Loucy (cell line): Measurements from ENCODE around the gene FNDC3A.

ENCODE experiments used
- H2AFZ ChIP-seq: fragments of 200-600 bp; sonication (generic); 2 replicates; pipeline ENCODE4 v1.6.0; 2016; ENCODE audit warnings: antibody characterized with exemption, mild to moderate bottlenecking, low read length, moderate library complexity
- H3F3A ChIP-seq: fragments of 200-600 bp; 2 replicates; pipeline ENCODE4 v1.6.0; 2016; ENCODE audit warnings: antibody characterized with exemption, low read depth, mild to moderate bottlenecking
- H3K27me3 ChIP-seq: fragments of 200-600 bp; sonication (generic); 2 replicates; pipeline ENCODE4 v1.6.1; 2014; ENCODE audit warnings: low read length, mild to moderate bottlenecking; ENCODE audit not compliant: insufficient read depth, poor library complexity, severe bottlenecking
- H3K36me3 ChIP-seq: fragments of 200-600 bp; sonication (generic); 2 replicates; pipeline ENCODE4 v1.6.1; 2016; ENCODE audit warnings: low read length; ENCODE audit not compliant: insufficient read depth
- H3K4me1 ChIP-seq: fragments of 200-600 bp; sonication (generic); 2 replicates; pipeline ENCODE4 v1.5.1; 2014; ENCODE audit warnings: low read length, mild to moderate bottlenecking; ENCODE audit not compliant: insufficient read depth, poor library complexity, severe bottlenecking
- H3K4me2 ChIP-seq: fragments of 200-600 bp; sonication (generic); 2 replicates; pipeline ENCODE4 v1.6.0; 2014; ENCODE audit warnings: antibody characterized with exemption, low read length, low read depth, mild to moderate bottlenecking; ENCODE audit not compliant: poor library complexity, severe bottlenecking
- H3K4me3 ChIP-seq: fragments of 200-600 bp; sonication (generic); 2 replicates; pipeline ENCODE4 v1.5.1; 2014; ENCODE audit warnings: low read length, mild to moderate bottlenecking, mixed read lengths; ENCODE audit not compliant: poor library complexity, severe bottlenecking
- H3K79me2 ChIP-seq: fragments of 200-600 bp; sonication (generic); 2 replicates; pipeline ENCODE4 v1.6.1; 2014; ENCODE audit warnings: low read length; ENCODE audit not compliant: insufficient read depth
- H3K9ac ChIP-seq: fragments of 200-600 bp; sonication (generic); 2 replicates; pipeline ENCODE4 v1.6.0; 2014; ENCODE audit warnings: mild to moderate bottlenecking, low read depth, low read length, moderate library complexity; ENCODE audit not compliant: poor library complexity, severe bottlenecking
- H3K9me2 ChIP-seq: fragments of 200-600 bp; sonication (generic); replicated peaks from 2 replicates; pipeline ENCODE4 v1.6.1; 2016; ENCODE audit warnings: low read depth, low read length, mixed read lengths
- H3K9me3 ChIP-seq: fragments of 200-600 bp; sonication (generic); 2 replicates; pipeline ENCODE4 v1.6.1; 2014; ENCODE audit warnings: mild to moderate bottlenecking, antibody characterized with exemption, low read length, low read depth; ENCODE audit not compliant: insufficient read depth
- H4K20me1 ChIP-seq: fragments of 200-600 bp; sonication (generic); 2 replicates; pipeline ENCODE4 v1.6.0; 2014; ENCODE audit warnings: antibody characterized with exemption, low read length, mild to moderate bottlenecking; ENCODE audit not compliant: insufficient read depth, poor library complexity, severe bottlenecking
- EZH2phosphoT487 ChIP-seq: fragments of 200-600 bp; IDR thresholded peaks from 2 replicates; pipeline ENCODE4 v1.6.1; 2018; ENCODE audit warnings: antibody characterized with exemption, mild to moderate bottlenecking, moderate library complexity, borderline replicate concordance
- TF ChIP-seq, protein P1 (sequence below): fragments of 200-600 bp; sonication (generic); conservative IDR thresholded peaks from 2 replicates; pipeline ENCODE4 v1.5.1; 2014; ENCODE audit warnings: mild to moderate bottlenecking, antibody characterized with exemption, low read length

The FNDC3A gene

DNA sequence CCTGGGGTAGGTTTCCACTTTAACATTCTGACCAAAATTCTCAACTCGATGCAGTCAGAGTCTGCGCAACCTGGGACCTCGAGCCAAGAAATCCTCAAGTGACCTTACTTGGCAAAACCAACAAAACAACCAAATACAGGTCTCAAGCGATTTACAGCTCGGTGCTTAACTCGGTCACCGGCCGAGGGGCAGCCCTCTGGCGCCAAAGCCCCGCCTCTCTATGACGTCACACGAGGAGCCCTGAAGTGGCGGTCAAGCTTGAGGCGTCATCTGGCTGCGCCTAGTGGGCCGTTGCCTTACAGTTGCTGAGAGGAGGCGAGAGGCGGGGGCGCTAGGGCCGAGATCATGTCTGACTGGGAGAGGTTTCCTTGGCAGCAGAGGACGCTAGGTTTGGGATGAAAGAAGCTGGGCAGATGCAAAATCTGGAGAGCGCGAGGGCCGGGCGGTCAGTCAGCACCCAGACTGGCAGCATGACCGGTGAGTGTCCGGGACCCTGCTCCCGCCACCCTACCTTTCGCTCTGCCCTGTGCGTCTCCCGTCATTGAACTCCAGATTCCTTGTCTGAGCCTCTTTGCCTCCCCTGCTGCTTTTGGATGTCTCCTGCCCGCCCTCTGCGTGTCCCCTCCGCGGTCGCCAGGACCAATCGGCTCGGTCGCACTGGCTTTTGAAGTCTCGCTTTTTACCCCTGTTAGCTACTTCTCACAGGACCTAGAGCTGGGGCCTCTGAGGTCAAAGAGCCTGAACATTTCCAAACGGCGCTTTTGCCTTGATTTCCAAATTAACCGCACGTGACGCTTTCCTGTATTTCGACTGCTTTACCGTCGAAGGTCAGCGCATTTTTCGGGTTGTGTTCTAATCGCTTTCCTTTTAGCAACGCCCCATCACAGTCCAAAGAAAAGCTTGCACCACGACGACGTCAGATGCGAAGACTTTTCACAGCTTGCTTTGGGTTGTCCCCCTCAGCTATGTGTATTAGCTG is 272.2 kb downstream of the FNDC3A start, which contains the start of gene CDADC1:
Gene CDADC1 (plus strand): TSS at position 283 of the 979 bp plus-strand sequence. CDS start 113 bp downstream, at position 396.
- Histone ChIP-seq H3K9me2 (no peaks in the 10 kb centered on the region), H3K4me2 (peak within 1 kb of the TSS; percentile 95), H3F3A (no peaks in the 10 kb centered on the region), H3K9ac (peak within 1 kb of the TSS; percentile 83), H3K36me3 (no peaks in the 10 kb centered on the region), H3K4me1 (peaks cover 56% of the 10 kb centered on the region), H4K20me1 (no peaks in the 10 kb centered on the region), H2AFZ (peak within 1 kb of the TSS; percentile 97), H3K9me3 (no peaks in the 10 kb centered on the region), H3K4me3 (peak within 1 kb of the TSS; percentile 97), H3K27me3 (no peaks in the 10 kb centered on the region), H3K79me2 (peaks cover 49% of the 10 kb centered on the region)
- no peak for TF ChIP-seq EZH2phosphoT487
- TF ChIP-seq, protein P1, sequence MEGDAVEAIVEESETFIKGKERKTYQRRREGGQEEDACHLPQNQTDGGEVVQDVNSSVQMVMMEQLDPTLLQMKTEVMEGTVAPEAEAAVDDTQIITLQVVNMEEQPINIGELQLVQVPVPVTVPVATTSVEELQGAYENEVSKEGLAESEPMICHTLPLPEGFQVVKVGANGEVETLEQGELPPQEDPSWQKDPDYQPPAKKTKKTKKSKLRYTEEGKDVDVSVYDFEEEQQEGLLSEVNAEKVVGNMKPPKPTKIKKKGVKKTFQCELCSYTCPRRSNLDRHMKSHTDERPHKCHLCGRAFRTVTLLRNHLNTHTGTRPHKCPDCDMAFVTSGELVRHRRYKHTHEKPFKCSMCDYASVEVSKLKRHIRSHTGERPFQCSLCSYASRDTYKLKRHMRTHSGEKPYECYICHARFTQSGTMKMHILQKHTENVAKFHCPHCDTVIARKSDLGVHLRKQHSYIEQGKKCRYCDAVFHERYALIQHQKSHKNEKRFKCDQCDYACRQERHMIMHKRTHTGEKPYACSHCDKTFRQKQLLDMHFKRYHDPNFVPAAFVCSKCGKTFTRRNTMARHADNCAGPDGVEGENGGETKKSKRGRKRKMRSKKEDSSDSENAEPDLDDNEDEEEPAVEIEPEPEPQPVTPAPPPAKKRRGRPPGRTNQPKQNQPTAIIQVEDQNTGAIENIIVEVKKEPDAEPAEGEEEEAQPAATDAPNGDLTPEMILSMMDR, result no peak

DNA sequence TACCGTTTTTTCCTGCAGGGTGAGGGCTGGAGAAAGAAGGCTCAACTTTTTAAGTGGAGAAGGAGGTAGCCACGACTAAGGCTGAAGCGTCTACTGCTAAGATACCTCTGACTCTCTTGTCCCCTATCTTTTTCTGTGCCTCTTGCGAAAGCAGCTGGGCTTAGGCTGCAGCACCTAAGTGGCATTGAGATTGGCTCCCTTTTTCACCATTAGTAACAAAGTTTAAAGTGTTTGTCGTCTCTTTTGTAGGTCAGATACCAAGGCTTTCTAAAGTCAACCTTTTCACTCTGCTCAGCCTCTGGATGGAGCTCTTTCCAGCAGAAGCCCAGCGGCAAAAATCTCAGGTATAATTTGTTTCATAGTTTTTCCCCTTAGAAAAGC is 272.9 kb downstream of the FNDC3A start:
- no peaks in the 10 kb centered on the region for H4K20me1 ChIP-seq
- peak overlapping the region; percentile 95 for H3K4me2 ChIP-seq
- H3K4me1 ChIP-seq, result peaks cover 63% of the 10 kb centered on the region
- H3K27me3 ChIP-seq, result no peaks in the 10 kb centered on the region
- peak overlapping the region; percentile 83 for H3K9ac ChIP-seq
- peaks cover 55% of the 10 kb centered on the region for H3K79me2 ChIP-seq
- no peaks in the 10 kb centered on the region for H3K9me2 ChIP-seq
- H3K4me3 ChIP-seq, result peak overlapping the region; percentile 97
- H2AFZ ChIP-seq, result peak overlapping the region; percentile 97
- no peaks in the 10 kb centered on the region for H3F3A ChIP-seq
- TF ChIP-seq, protein P1, result peak; percentile 54
- no peak for TF ChIP-seq EZH2phosphoT487
- no peaks in the 10 kb centered on the region for H3K9me3 ChIP-seq
- no peaks in the 10 kb centered on the region for H3K36me3 ChIP-seq

DNA sequence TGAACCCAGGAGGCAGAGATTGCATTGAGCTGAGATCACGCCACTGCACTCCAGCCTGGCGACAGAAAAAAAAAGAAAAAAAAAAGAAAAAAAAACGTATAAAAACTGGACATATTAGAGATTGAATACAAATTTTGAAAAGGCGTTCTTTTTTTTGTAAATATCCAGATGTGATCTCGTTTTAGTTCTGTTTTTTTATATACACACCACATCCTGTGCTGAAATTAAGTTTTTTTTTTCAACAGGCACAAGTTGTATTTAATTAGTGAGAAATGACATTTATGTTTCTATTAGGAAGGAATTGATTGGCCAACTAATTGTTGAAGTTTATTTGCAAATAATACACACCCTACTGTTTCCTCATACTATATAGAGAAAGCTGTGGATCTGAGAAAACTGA is 275.6 kb downstream of the FNDC3A start:
- no peaks in the 10 kb centered on the region for H3K27me3 ChIP-seq
- peak overlapping the region; percentile 95 for H3K4me2 ChIP-seq
- no peak overlapping the region for H2AFZ ChIP-seq
- peaks cover 61% of the 10 kb centered on the region for H3K79me2 ChIP-seq
- H3F3A ChIP-seq, result no peaks in the 10 kb centered on the region
- H3K9ac ChIP-seq, result peak overlapping the region; percentile 63
- TF ChIP-seq, protein P1, result no peak
- no peak for TF ChIP-seq EZH2phosphoT487
- no peaks in the 10 kb centered on the region for H3K9me2 ChIP-seq
- H3K4me3 ChIP-seq, result peak overlapping the region; percentile 97
- peaks cover 18% of the 10 kb centered on the region for H3K36me3 ChIP-seq
- no peaks in the 10 kb centered on the region for H4K20me1 ChIP-seq
- H3K4me1 ChIP-seq, result peaks cover 84% of the 10 kb centered on the region
- no peaks in the 10 kb centered on the region for H3K9me3 ChIP-seq
